GM18867 (cell line): ENCODE measurements around the gene PLCD3.

ENCODE experiments used
- ATAC-seq: cut with Tn5 transposase; IDR thresholded peaks from one replicate; pipeline ENCODE4 v1.9.1; 2021; ENCODE audit warnings: mild to moderate bottlenecking, moderate library complexity; ENCODE audit not compliant: unreplicated experiment

PLCD3 gene

DNA sequence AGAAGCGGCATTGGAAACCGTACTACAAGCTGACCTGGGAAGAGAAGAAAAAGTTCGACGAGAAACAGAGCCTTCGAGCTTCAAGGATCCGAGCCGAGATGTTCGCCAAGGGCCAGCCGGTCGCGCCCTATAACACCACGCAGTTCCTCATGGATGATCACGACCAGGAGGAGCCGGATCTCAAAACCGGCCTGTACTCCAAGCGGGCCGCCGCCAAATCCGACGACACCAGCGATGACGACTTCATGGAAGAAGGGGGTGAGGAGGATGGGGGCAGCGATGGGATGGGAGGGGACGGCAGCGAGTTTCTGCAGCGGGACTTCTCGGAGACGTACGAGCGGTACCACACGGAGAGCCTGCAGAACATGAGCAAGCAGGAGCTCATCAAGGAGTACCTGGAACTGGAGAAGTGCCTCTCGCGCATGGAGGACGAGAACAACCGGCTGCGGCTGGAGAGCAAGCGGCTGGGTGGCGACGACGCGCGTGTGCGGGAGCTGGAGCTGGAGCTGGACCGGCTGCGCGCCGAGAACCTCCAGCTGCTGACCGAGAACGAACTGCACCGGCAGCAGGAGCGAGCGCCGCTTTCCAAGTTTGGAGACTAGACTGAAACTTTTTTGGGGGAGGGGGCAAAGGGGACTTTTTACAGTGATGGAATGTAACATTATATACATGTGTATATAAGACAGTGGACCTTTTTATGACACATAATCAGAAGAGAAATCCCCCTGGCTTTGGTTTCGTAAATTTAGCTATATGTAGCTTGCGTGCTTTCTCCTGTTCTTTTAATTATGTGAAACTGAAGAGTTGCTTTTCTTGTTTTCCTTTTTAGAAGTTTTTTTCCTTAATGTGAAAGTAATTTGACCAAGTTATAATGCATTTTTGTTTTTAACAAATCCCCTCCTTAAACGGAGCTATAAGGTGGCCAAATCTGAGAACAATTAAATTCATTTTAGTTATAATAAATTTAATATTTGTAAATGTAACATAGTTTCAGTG lies 17.7 kb upstream of the PLCD3 start:
- ATAC-seq, result no peak

DNA sequence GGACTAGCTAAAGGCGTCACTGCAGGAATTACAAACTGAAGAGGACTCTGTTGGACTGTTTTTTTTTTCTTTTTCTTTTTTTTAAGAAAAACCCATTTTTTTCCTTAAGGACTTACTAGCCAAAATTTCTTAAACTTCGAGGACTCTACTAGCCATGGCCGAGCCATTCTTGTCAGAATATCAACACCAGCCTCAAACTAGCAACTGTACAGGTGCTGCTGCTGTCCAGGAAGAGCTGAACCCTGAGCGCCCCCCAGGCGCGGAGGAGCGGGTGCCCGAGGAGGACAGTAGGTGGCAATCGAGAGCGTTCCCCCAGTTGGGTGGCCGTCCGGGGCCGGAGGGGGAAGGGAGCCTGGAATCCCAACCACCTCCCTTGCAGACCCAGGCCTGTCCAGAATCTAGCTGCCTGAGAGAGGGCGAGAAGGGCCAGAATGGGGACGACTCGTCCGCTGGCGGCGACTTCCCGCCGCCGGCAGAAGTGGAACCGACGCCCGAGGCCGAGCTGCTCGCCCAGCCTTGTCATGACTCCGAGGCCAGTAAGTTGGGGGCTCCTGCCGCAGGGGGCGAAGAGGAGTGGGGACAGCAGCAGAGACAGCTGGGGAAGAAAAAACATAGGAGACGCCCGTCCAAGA lies 16.8 kb upstream of the PLCD3 start:
- no peak for ATAC-seq

DNA sequence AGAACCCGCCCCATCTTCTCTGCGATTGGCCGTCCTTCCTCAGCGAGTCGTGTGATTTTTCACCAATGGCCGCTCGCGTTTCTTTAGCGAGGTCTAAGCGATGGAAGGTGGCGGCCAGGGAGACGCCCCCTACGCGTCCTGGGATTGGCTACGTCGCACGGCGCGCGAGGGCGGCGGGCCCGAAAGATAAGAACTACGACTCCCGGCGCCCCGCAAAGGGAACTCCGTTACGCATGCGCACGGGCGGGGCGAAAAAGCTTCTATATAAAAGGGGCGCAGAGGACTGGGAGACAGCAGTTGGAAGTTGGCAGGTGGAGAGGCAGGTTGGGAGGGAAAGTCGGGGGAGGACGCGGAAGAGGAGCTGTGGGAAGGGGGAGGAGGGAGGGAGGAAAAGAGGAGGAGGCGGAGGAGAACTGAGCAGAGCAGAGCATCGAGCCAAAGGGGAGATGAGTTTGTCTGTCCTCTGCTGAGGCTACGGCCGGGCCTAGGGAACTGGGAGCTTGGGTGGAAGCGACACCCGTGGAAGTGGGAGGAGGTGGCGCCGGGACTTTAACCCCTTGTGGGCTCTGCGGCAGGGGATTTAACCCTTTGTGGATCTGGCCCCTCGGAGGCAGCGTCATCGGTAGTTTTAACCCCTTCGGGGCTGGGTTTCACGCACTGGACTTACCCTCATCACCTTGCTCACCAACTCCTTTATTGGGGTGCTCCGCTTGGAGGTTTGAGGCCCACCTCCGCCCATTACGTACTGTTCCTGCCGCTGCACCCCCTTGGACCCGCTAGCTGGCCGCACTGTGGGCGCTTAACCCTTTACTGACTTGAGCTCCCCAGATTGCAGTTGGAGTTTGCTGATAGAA lies 16.1 kb upstream of the PLCD3 start, which contains the start of gene HEXIM1:
HEXIM1 (plus strand) TSS at position 293 of the 854 bp plus-strand sequence. CDS start 716 bp downstream, outside the sequence.
- ATAC-seq, result peak; percentile 69

DNA sequence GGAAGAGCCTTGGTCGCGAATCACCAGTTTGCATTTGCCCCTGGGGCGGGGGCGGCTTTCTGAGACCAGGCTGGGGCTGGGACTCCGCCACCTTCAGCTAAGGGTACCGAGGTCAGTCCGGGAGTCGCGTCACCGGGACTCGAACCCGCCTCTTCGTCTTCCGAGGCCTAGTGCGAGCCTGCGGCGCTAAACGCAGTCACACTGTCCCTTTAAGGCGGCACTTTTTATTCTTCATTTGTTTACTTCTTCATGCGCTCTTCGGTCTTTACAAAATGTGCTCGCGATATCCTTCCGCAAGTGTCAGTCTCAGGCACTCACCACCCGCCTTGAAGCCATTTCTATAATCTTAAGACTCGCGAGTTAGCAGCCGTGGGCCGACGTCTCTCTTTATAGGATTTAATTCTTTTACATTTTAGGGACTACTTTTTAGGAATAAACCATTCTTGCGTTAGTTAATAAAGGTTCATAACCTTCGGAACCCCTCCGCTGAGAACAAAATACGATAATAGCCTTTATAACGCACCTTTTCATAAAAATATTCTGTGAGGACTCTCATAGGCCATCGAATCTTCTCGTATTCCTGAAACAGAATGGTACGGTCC lies 15.4 kb upstream of the PLCD3 start:
- ATAC-seq, result no peak

DNA sequence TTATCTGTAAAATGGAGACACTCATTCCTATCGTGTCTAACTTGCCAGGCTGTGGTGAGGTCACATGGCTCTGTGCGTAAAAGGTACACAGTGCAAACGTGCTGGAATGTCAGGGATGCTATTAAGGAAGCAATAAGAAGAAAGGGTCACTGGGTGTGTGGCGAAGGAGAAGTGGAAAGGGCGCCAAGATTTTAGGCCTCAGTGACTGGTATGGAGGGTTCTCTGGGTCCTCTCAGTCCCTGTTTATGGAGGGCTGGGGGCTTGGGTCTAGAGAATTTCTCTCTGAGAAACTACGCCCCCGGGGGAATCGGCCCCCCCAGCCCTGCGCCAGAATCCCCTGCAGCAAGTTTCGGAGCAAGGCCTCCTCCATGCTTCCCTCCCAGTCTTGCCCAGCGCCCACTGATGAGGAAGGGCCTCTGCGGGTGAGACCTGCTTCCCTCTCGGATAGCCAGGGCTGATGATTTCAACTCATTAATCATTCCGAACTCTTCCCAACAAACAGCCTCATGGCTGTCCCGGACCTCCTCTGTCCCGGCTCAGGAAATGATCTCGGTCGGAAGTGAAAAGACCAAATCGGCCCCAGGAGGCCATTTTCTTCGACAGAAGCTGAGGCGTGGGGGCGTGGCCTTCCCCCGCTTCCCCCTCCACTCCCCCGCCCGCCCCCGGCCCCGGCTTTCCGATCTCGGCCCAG lies 14.7 kb upstream of the PLCD3 start:
- ATAC-seq, result no peak

DNA sequence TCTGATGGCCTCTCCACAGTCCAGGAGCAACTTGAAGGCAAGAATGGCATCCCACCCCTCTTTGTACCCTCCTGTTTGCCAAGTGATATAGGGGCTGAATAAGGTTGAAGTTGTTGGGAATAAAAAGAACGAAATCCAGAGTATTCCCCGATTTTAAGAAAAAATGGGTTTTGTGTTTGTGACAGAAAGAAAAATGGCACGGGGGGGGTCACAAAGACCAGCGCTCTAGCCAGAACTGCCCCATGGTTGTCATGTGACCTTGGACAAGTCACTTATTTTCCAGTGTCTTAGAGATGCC lies 14.2 kb upstream of the PLCD3 start:
- ATAC-seq, result no peak

DNA sequence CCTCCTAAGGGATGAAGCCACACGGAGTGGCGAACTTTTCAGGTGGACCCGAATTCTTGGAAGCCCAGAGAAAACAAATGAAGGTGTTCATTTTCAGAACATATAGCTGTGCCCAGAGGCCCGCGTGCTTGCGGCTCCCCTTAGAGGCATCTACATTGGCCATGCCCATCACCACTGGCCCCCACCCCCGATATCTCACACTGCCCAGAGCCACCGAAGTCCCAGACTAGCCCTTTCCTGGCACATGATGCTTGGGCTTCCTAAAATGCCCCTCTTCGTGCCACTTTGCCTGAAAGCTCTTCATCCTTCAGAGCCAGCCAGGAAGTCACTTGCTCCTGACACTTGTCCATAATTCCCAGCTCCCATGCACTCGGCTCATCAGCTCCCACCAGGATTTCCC lies 13.9 kb upstream of the PLCD3 start:
- no peak for ATAC-seq

DNA sequence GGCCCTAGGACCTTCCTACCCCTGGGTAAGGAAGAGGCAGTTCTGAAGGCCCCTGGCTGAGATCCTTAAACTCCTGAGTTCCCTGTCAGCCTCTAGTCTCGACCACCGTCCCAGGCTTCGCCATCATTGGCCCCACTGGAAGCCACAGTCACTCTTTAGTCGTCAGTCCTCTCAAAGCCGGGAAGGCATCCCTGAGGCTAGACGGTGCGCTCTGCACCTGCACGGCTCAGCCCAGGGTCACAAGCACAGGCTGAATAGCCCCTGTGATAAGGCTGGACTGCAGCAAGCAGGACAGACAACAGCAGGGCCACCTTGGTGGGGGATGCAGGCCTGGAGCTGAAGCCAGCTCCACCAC lies 12.7 kb upstream of the PLCD3 start:
- ATAC-seq, result no peak

DNA sequence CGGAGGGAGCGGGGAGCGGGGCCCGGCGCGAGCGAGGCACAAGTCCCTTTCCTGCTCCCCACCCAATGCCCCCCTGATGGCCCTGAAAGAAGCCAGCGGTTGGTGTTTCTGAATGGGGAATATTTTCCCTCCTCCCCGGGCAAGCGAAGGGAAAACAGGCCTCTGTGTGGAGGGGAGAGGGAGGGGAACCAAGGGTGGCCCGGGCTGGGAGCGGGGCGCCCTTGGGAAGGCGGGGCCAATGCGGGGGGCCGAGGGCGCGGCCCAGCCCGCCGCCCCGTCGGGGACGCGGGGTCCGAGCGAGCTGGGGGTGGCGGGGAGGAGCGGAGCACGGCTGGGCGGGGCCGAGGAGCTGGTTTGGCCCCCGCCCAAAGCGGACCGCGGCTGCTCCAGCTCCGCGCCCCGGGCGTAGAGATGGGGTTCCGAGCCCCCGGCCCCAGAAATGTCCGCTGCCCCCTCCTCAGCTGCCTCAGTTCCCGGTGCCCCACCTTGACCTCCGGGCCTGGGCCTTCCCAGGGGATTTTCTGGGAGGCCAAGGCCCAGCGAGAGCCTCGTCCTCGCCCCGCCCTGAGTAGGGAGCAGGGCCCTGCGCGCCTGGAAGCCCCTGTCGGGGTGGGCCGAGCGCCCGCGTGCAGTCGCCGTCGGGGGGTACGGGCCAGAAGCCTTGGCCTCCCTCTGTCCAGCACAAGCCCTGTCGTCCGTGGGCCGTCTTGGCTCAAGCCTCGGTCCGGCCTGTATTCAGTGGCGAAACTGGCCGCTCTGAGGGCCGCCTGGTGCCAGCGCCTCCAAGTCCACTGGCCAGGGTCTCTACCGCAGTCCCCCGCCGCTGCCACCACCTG lies 12.1 kb upstream of the PLCD3 start:
- no peak for ATAC-seq

DNA sequence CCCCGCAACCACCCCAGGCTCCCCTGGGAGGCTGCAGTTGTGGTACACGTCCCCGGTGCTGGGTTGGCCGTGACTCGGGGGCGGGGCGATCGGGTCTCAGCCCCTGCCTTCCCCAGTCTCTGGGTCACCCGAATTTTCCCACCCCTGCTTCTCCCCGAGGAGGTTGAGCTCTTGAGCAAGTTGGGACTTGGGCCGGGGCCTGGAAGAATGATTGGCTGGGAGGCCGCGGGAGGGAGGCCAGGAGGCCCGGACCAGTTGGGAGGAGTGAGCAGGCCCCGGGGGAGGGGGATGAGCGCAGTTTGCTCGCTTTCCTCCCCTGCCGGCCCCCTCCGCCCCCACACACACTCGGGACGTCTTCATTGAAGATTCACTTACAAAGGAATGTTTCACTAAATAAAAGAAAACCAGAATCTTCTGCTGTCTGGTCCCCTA lies 11.5 kb upstream of the PLCD3 start:
- ATAC-seq, result no peak

DNA sequence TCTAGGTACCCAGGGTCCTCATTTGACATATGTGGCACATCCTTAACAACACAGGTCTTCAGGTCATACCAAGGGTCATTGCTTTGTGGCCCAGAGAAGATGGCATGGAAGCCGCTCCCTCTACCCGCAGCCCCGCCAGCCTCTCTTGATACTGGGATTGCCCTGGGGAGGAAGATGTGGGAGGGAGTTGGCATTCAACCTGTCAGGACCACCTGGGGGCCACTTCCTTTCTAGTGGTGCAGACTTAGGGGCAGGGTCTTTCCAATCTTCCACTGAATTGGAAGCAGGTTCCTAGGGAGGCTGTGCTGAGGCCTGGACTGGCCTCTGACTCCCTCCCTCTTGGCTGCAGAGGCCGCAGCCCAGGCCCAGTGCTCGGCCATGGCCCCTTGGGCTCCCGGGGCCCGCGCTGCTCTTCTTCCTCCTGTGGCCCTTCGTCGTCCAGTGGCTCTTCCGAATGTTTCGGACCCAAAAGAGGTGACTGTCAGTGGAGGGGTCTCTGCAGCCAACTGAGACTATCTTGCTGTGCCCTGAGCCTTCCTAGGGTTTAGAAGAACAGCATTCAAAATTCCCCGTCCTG lies 10.9 kb upstream of the PLCD3 start:
- no peak for ATAC-seq

DNA sequence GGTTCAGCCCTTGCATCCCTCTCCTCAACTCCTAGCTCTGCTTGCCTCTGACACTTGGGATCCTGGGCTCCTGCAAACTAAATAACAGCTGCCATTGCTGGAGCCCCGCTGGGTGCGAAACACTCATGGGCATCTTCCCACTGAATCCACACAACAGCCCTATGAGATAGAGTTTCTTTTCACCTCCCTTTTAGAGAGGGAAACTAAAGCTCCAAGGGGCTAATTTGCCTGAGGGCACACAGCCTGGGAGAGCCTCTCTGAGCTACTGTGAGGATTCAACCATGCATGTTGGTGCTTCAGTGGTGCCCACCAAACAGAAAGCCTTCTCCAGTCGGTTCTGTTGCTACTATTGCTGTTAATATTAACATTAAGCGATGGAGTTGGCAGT lies 7.2 kb upstream of the PLCD3 start:
- no peak for ATAC-seq

DNA sequence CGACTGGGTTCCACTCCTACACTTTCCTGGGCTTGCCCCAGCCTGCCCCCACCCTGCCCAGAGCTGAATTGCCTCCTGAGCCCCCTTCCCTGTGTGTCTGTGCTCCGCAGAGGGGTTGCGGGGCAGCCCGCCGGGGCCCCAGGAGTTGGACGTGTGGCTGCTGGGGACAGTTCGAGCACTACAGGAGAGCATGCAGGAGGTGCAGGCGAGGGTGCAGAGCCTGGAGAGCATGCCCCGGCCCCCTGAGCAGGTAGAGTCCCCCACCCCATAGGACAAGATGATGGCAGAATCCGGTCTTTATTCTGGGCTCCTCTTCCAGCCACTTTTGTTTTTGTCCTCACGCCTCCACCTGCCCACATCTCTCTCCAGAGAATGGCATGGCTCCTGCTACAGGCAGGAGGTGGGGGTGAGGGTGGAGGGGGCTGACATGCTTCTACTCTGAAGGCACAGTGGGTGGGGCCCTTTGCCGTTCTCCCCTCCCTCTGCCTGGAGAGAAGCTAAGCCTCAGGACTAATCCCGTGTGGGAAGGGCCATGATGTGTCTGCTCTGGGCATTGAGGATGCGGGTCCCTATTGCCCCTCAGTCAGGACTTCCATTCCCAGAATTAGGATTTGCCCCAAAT lies 6.7 kb upstream of the PLCD3 start:
- ATAC-seq, result no peak

DNA sequence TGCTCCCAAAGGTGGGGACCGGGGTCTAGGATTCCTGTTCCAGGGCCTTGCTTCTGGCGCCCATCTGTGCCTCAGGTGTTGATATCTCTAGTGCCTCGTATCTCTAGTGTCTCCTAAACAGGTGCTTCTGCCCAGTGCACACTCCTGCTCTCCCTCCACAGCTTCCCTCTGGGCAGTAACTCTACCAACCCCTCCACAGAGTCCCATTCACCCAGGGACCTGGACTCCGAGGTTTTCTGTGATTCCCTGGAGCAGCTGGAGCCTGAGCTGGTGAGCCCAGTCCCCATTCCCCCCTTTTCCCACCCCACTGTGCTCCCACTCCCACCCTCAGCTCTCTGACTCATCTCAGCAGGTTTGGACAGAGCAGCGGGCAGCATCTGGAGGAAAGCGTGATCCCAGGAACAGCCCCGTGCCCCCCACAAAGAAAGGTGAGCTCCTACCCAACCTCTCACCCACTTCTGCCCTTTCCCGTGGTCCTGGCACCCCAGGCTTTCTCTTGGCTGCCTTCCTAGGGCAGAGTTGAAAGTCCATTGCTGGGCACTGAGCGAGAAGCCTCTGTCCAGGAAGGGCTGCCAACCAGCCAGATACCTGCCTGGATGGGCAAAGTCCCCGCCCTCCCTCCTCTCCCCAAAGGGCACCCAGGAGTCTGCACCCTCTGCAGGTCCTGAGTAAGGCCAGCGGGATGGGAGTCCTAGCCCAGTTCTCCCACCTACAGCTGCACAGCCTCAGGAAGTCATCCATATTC lies 5.4 kb upstream of the PLCD3 start:
- no peak for ATAC-seq

DNA sequence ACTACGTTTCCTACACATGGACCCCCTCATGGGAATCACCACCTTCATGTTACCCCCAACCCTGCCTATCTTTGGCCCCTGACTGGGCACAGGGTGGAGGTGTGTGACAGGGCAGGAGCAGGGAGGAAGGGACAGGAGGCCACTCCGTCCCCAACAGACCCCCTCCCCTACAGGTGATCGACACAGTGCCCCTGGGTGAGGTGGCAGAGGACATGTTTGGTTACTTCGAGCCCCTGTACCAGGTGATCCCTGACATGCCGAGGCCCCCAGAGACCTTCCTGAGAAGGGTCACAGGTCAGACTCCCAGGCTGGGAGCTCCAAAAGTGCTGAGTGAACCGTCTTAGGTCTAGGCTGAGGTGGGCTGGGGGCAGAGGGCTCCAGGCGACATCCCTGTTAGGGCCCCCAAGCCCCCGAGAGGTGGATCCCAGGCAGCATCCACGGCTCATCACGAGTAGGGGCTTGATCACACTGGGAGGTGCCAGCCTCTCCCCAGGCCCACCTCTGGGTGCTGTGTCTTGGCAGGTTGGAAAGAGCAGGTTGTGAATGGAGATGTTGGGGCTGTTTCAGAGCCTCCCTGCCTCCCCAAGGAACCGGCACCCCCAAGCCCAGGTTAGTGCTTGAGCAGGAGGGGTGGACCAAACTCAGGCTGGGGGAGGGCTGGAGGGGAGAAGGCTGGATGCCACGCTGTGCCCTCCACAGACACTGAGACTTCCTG lies 4.7 kb upstream of the PLCD3 start:
- no peak for ATAC-seq

DNA sequence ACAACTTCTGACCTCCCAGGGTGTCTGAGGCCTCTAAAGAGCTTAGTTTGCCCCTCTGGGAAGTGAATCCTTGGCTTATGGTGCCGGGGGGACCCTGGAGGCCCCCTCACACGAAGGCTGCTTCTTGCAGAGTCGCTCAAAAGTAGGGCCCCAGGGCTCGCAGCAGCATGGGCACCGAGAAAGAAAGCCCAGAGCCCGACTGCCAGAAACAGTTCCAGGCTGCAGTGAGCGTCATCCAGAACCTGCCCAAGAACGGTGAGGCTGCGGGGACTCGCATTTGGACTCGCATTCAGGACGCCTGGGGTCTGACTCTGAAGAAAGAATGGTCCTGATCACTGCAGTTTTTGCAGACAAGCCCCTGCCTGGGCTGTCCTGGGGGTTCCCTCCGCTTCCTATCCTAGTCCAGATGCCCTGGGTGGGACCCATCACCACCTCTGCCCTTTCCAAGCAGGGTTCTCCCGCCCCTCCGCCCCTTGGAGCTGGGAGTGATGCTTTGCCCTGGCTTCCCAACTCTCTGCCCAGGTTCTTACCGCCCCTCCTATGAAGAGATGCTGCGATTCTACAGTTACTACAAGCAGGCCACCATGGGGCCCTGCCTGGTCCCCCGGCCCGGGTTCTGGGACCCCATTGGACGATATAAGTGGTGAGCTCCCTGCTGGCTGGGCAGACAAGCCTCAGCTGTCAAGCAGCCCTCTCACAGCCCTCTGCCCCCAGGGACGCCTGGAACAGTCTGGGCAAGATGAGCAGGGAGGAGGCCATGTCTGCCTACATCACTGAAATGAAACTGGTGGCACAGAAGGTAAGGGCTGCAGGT lies 3.9 kb upstream of the PLCD3 start:
- ATAC-seq, result no peak
